Heart right ventricle (tissue), 16 donors: Measurements from ENCODE around the gene TLE2. TPM values are rescaled to one million over a fixed set of nuclear protein-coding genes. Genes with fewer than 3 reads are reported as not detected.
A peak's percentile ranks its signal among the peaks of the same experiment; 100 is the strongest.
"Not testable (repeated sequence)": the region's sequence is repeated elsewhere in the genome, so short reads cannot be mapped to it uniquely, and the experiment has no call there.

Source experiments
- ATAC-seq, 8 donors: fragments of 200-7000 bp; cut with Tn5 transposase; one replicate each; pipeline ENCODE4 v1.9.1; 2020; ENCODE audit warnings: mild to moderate bottlenecking in 8 of 8, moderate library complexity in 8 of 8, moderate number of reproducible peaks in 1 of 8
- DNase-seq, 2 donors: peaks; one replicate each; pipeline ENCODE4 v3.0.0-alpha.2; 2020
- H3K27ac ChIP-seq, 10 donors: fragments of 200-600 bp; sonication (generic) in 2 of 10; one replicate each; pipeline versions ENCODE4 v1.5.0 to v1.8.0; 2020 to 2022; ENCODE audit warnings: mild to moderate bottlenecking in 3 of 10
- H3K27me3 ChIP-seq, 7 donors: fragments of 200-600 bp; one replicate each; pipeline ENCODE4 v1.8.0; 2021 to 2022; ENCODE audit warnings: mild to moderate bottlenecking in 2 of 7
- H3K36me3 ChIP-seq, 9 donors: fragments of 200-600 bp; sonication (generic) in 1 of 9; one replicate each; pipeline versions ENCODE4 v1.5.0 to v1.8.0; 2020 to 2022; ENCODE audit warnings: mild to moderate bottlenecking in 2 of 9
- H3K4me1 ChIP-seq, 9 donors: fragments of 200-600 bp; sonication (generic) in 1 of 9; one replicate each; pipeline versions ENCODE4 v1.5.0 to v1.8.0; 2020 to 2022; ENCODE audit warnings: mild to moderate bottlenecking in 4 of 9
- H3K4me3 ChIP-seq, 10 donors: fragments of 200-600 bp; sonication (generic) in 2 of 10; one replicate each; pipeline versions ENCODE4 v1.5.0 to v1.8.0; 2020 to 2022; ENCODE audit warnings: mild to moderate bottlenecking in 7 of 10, moderate library complexity in 2 of 10
- H3K9me3 ChIP-seq, 11 donors: fragments of 200-600 bp in 10 of 11; sonication (generic) in 2 of 11; one replicate each; pipeline versions ENCODE4 v1.5.0 to v1.8.0; 2013 to 2022; ENCODE audit warnings: mild to moderate bottlenecking in 2 of 11, control low read depth in 1 of 11, moderate library complexity in 1 of 11
- CTCF ChIP-seq, 9 donors: fragments of 200-600 bp; sonication (generic) in 2 of 9; IDR thresholded peaks; one replicate each; pipeline versions ENCODE4 v1.5.0 to v1.8.0; 2021 to 2022; ENCODE audit warnings: antibody characterized with exemption in 9 of 9, mild to moderate bottlenecking in 5 of 9, moderate library complexity in 1 of 9
- WGBS, 2 donors: extraction: QIAGEN DNeasy Blood & Tissue Kit; methylation state at CpG; one replicate each; pipeline ENCODE4 v1.1.7; 2013; ENCODE audit warnings: inconsistent platforms in 1 of 2; 5-methylcytosine and 5-hydroxymethylcytosine counted together
- intact Hi-C, 10 donors: fragments of 100-400 bp; cut with DNase I; formaldehyde crosslinking; loops; one replicate each; pipeline versions ENCODE4 v1.11.1 to v1.14.2; 2022
- polyA plus RNA-seq, 2 donors: library from polyadenylated mRNA; stranded (reverse); fragments of 200-250 nt; gene quantifications; one replicate each; pipeline ENCODE4 v1.2.3, GENCODE V29; 2013
- total RNA-seq, 10 donors: library from RNA; stranded (reverse); fragmentation: NEBNext Ultra II Directional in 3 of 10; extraction: Animal tissue kit (Norgen Biotek cat#: 25700) in 3 of 10; gene quantifications; one replicate each; pipeline versions ENCODE4 v1.2.1 to v1.2.4, GENCODE V29; 2021 to 2023
- donor health status: Arrhythmogenic right ventricular cardiomyopathy.
- donor health status: ischemic (EF 13 %, LVEDD 7.1; RV severe dilation, severe dysfunction).
- donor health status: healthy with polysubstance abuse.
- donor health status: DM: no; HTN: yes; CAD: no.
- donor health status: DM: no; HTN: no; CAD: no.
- donor health status: ischemic (EF 25% LVEDD 6.9; RV normal size, moderate dysfunction).
- donor health status: ischemic (EF 25% LVEDD 5.7; RV mildly dilated, moderate dysfunction).
- donor health status: healthy.
- donor health status: DM: yes; HTN: yes; CAD: no.
- donor health status: Ischemic cardiomyopathy.
- donor health status: ischemic (EF 35%, LVEDD 5.7; RV mildly dilated, moderate dysfunction).
- donor health status: nonischemic (EF 11% LVEDD 7.7; RV severe dilation, severe dysfunction).
- donor health status: DM: yes; HTN: yes; CAD: no.
- donor health status: PGD.
- donor health status: ischemic (EF 29% LVEDD 5.4; RV normal size, mild dysfunction).
- donor health status: nonischemic (EF 23%, LVEDD 6.1; RV moderate dilation, normal function).

Gene TLE2
- total and polyA plus RNA-seq, 12 donors = 28.2 to 64.5 (median 39.9) TPM

GRCh38 chr19:3053218-3053621 lies 24.1 kb upstream of the TLE2 start:
- intact Hi-C loops = no loop called here
- peaks cover 10 to 41% (median 20%) of the 10 kb centered on the region in 9 donors for H3K4me1 ChIP-seq
- no peak overlapping the region for H3K27ac ChIP-seq
- H3K27me3 ChIP-seq = no peaks in the 10 kb centered on the region
- H3K9me3 ChIP-seq = no peaks in the 10 kb centered on the region
- WGBS, 2 donors = 71 to 73% methylated on average over 15 of the region's 15 CpGs
- no peak overlapping the region for H3K4me3 ChIP-seq
- ATAC-seq (no peak), DNase-seq (no peak)
- H3K36me3 ChIP-seq = peaks cover 6 to 58% (median 32%) of the 10 kb centered on the region in 9 donors
- TF ChIP-seq CTCF (IDR thresholded peaks at IDR 0.05) = no peak

DNA sequence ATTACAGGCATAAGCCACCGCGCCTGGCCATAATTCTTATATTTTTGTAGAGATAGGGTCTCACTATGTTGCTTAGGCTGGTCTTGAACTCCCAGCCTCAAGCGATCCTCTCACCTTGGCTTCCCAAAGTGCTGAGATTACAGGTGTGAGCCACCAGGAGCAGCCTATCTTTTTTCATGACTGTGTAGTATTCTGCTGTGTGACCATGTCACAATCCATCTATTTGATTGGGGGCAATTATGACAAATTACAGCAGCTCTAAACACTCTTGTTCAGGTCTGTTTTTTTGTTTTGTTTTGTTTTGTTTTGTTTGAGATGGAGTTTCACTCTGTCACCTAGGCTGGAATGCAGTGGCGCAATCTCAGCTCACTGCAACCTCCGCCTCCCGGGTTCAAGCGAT lies 20.9 kb upstream of the TLE2 start:
- H3K4me3 ChIP-seq, intact Hi-C loops, H3K27ac ChIP-seq, H3K27me3 ChIP-seq, DNase-seq, H3K9me3 ChIP-seq, ATAC-seq: not testable (repeated sequence)
- H3K36me3 ChIP-seq = peaks cover 0 to 27% (median 16%) of the 10 kb centered on the region in 9 donors
- H3K4me1 ChIP-seq = peaks cover 0 to 22% (median 8%) of the 10 kb centered on the region in 9 donors
- 96 to 98% methylated on average over 7 of the region's 7 CpGs for WGBS, 2 donors

GRCh38 chr19:3049089-3049488 lies 20.0 kb upstream of the TLE2 start:
- intact Hi-C loops = no loop called here
- no peak for TF ChIP-seq CTCF (IDR thresholded peaks at IDR 0.05)
- Histone ChIP-seq H3K36me3 (peaks cover 0 to 18% (median 6%) of the 10 kb centered on the region in 9 donors), H3K4me3 (no peak overlapping the region), H3K27me3 (peaks cover 0 to 6% (median 0%) of the 10 kb centered on the region in 7 donors), H3K9me3 (no peaks in the 10 kb centered on the region), H3K4me1 (peaks cover 0 to 16% (median 8%) of the 10 kb centered on the region in 9 donors), H3K27ac (no peak overlapping the region)
- ATAC-seq = no peak
- 97% methylated on average over 3 of the region's 3 CpGs for WGBS, 2 donors
- no peak for DNase-seq

GRCh38 chr19:3048190-3048533 lies 19.1 kb upstream of the TLE2 start:
- H3K27ac ChIP-seq = peak overlapping the region in 3 of 10 donors; percentile 61 to 78 (median 71)
- H3K27me3 ChIP-seq = peaks cover 0 to 7% (median 0%) of the 10 kb centered on the region in 7 donors
- peaks cover 0 to 8% (median 3%) of the 10 kb centered on the region in 9 donors for H3K36me3 ChIP-seq
- DNase-seq (no peak), ATAC-seq (no peak)
- peaks cover 0 to 16% (median 8%) of the 10 kb centered on the region in 9 donors for H3K4me1 ChIP-seq
- no peak for TF ChIP-seq CTCF (IDR thresholded peaks at IDR 0.05)
- WGBS, 2 donors = 85 to 93% methylated on average over 5 of the region's 5 CpGs
- H3K4me3 ChIP-seq = peak overlapping the region in 4 of 10 donors; percentile 43 to 52 (median 46)
- intact Hi-C loops = no loop called here
- H3K9me3 ChIP-seq = no peaks in the 10 kb centered on the region

DNA sequence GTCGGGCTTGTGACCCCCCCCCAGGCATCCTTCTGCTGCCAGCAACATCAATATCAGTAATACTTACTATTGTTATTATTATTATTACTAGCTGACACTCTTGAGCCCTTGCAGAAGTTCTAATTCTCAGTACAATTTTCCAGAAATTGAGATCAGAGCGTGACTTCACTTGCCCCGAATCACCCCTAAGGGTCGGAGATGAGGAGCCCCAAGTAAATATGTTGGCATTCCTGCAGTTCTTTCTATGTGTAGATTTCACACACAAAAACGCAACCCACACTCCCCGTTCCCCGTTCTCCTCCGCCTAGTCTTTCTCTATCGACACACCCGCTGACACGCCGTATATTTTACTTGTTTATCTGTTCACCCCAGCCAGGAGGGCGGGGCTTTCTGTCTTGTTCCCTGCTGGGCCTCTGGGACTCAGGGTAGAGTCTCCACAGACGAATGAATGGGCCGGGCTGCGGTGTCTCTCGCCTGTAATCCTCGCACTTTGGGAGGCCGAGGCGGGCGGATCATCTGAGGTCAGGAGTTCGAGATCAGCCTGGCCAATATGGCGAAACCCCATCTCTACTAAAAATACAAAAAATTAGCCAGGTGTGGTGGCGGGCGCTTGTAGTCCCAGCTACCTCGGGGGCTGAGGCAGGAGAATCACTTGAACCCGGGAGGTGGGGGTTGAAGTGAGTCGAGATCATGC lies 18.6 kb upstream of the TLE2 start:
- H3K9me3 ChIP-seq = no peaks in the 10 kb centered on the region
- TF ChIP-seq CTCF (IDR thresholded peaks at IDR 0.05) = no peak
- peaks cover 0 to 18% (median 8%) of the 10 kb centered on the region in 9 donors for H3K4me1 ChIP-seq
- H3K36me3 ChIP-seq = peaks cover 0 to 3% (median 0%) of the 10 kb centered on the region in 9 donors
- DNase-seq (peak; percentile 63 to 74), ATAC-seq (peak in 7 of 8 donors; percentile 26 to 76 (median 65))
- peak overlapping the region; percentile 10 to 52 (median 42) for H3K4me3 ChIP-seq
- intact Hi-C loops = no loop called here
- peaks cover 0 to 12% (median 0%) of the 10 kb centered on the region in 7 donors for H3K27me3 ChIP-seq
- WGBS, 2 donors = 14 to 15% methylated on average over 28 of the region's 28 CpGs
- H3K27ac ChIP-seq = peak overlapping the region in 8 of 10 donors; percentile 2 to 78 (median 46)
